Fibroblast of lung (primary cell): Measurements from ENCODE around the gene CCDC175.

Experiments used
- CTCF ChIP-seq, 2 donors: IDR thresholded peaks in 1 of 2; conservative IDR thresholded peaks in 1 of 2; 1 replicate in 1 of 2; 2 replicates in 1 of 2; pipeline ENCODE4 v1.5.1; 2011 to 2012; ENCODE audit warnings: low read length in 2 of 2, control low read depth in 1 of 2, inconsistent platforms in 1 of 2, low read depth in 1 of 2, mild to moderate bottlenecking in 1 of 2
- EZH2 ChIP-seq: IDR thresholded peaks from 2 replicates; pipeline ENCODE4 v1.5.1; 2012; ENCODE audit warnings: low read length, control low read depth, mild to moderate bottlenecking; ENCODE audit errors: missing control alignments

DNA sequence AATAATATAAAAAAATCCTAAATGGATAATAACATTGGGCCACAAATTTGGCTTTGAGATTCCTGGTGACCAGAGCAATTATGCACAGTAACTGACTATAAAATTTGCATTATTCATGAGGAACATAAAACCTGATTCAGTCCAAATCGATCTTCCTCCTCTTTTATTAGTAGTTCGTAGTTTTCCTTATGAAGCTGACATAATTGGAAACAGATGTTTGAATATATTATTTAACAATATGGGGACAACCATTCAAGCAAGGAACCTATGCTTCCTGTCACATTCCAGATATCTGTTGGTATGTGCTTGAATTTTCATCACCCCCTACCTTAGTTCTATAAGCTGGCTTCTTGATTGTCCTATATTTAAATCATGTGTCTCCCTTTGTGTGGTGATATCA, 34.9 kb downstream of the CCDC175 start:
- TF ChIP-seq CTCF (conservative IDR thresholded peaks at IDR 0.05 in 1 of 2, IDR thresholded peaks at IDR 0.05 in 1 of 2; ENCODE audit: low read depth in 1 of 2, low read length in 2 of 2) (no peak), EZH2 (no peak)
